DMS 273 (cell line): Measurements from ENCODE around the gene SH3RF2.
A peak's percentile ranks its signal among the peaks of the same experiment; 100 is the strongest.
"Not testable (repeated sequence)": the region's sequence is repeated elsewhere in the genome, so short reads cannot be mapped to it uniquely, and the experiment has no call there.

Experiments used
- DNase-seq: peaks from one replicate; lab custom pipeline; 2025; ENCODE audit not compliant: unreplicated experiment; lab: John Stamatoyannopoulos, UW

Gene SH3RF2

GRCh38 chr5:146001544-146002190 lies 65.3 kb downstream of the SH3RF2 start:
- DNase-seq = no peak

GRCh38 chr5:146002491-146002890 lies 66.1 kb downstream of the SH3RF2 start:
- no peak for DNase-seq

GRCh38 chr5:146003852-146004251 lies 67.5 kb downstream of the SH3RF2 start:
- DNase-seq = no peak

GRCh38 chr5:146005264-146005663 lies 68.9 kb downstream of the SH3RF2 start:
- no peak for DNase-seq

- DNase-seq = no peak
Measured at GRCh38 chr5:146005723-146006122, 69.3 kb downstream of the SH3RF2 start.

GRCh38 chr5:146006470-146007190 lies 70.3 kb downstream of the SH3RF2 start:
- DNase-seq = no peak

GRCh38 chr5:146007270-146007669 lies 70.9 kb downstream of the SH3RF2 start:
- peak; percentile 27 for DNase-seq

GRCh38 chr5:146007989-146008388 lies 71.6 kb downstream of the SH3RF2 start:
- no peak for DNase-seq

GRCh38 chr5:146009020-146009419 lies 72.6 kb downstream of the SH3RF2 start:
- no peak for DNase-seq

GRCh38 chr5:146010447-146010846 lies 74.1 kb downstream of the SH3RF2 start:
- DNase-seq = not testable (repeated sequence)

GRCh38 chr5:146013761-146014160 lies 77.4 kb downstream of the SH3RF2 start:
- DNase-seq = no peak

GRCh38 chr5:146015001-146015400 lies 78.6 kb downstream of the SH3RF2 start:
- DNase-seq = no peak

- DNase-seq = no peak
Measured at GRCh38 chr5:146016764-146017484, 80.5 kb downstream of the SH3RF2 start.

GRCh38 chr5:146018514-146019375 lies 82.4 kb downstream of the SH3RF2 start:
- no peak for DNase-seq

- no peak for DNase-seq
Measured at GRCh38 chr5:146020100-146020499, 83.7 kb downstream of the SH3RF2 start.

- DNase-seq = no peak
Measured at GRCh38 chr5:146024034-146024433, 87.7 kb downstream of the SH3RF2 start.

- DNase-seq = peak; percentile 17
Measured at GRCh38 chr5:146025114-146025680, 88.8 kb downstream of the SH3RF2 start.

- DNase-seq = no peak
Measured at GRCh38 chr5:146025681-146026080, 89.3 kb downstream of the SH3RF2 start.

- DNase-seq = no peak
Measured at GRCh38 chr5:146026307-146027010, 90.1 kb downstream of the SH3RF2 start.

- no peak for DNase-seq
Measured at GRCh38 chr5:146027751-146028150, 91.4 kb downstream of the SH3RF2 start.
